T47D (cell line): ENCODE measurements around the gene SEC14L5.

Source experiments
- DNase-seq, 2 experiments: peaks; one replicate each; pipeline versions ENCODE4 v3.0.0 to v3.0.0-alpha.2; 2011 to 2012; ENCODE audit warnings: low read depth in 1 of 2, low spot score in 1 of 2
- JUND ChIP-seq: IDR thresholded peaks from 2 replicates; pipeline ENCODE4 v1.6.1; 2012; ENCODE audit warnings: low read depth
- in situ Hi-C: cut with HindIII; loops from 2 replicates; pipeline ENCODE4 v1.10.0; 2016; ENCODE audit warnings: low sequenced_read_pairs, low pct_unique_long_range_greater_than_20kb

SEC14L5 gene

DNA sequence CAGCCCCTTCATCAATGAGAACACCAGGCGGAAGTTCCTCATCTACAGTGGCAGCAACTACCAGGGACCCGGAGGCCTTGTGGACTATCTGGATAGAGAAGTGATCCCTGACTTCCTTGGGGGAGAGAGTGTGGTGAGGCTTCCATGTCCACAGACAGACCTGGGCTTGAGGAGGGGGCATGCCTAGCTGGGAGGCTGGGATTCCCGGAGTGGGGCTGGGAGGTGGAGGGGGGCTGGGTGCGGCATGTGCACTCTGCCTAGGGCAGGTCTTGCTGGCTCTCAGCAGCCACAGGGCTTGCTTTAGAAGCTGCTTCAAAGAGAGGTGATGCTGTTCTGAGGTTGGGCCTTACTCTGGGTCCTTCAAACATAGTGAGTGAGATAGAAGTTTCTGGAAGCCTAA lies 47.8 kb downstream of the SEC14L5 start:
- no peak for TF ChIP-seq JUND
- no peak for DNase-seq
- in situ Hi-C loops = no loop called here

DNA sequence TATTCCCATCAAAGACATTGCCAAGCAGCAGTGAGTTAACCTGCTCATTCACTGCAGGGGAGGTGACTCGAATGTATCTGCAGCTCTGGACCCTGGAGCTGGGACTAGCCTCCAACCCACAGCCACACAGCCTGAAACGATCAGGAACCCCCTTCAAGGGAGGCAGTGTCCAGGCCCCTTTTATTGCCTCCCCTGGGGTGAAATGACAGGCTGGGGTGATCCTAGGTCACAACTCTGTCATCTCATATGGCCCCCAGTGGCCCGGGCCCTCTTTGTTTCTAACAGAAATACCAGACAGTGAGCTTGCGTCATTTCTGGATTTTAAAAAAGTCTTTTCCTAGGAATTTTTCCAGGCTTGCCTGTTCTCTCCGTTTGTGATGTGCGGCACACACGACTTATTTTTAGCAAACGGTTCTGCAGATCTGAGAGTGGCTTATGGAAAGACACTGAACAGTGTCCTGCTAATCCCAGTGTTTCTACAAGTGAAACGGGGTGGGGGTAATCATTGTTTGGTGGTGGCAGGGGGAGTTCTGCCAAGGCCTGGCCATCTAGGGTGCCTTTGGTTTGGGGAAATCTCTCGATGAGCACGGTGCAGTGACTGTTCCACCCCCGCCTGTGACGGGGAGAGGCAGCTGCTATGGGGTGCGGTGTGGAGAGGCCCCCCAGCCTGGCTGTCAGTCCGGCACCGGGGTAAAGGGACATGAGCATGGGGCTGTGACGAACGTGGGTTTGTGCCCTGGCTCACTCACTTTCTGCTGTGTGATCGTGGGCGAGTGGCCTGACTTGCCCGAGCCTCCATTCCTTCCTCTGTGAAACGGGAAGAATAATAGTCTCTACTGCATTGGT lies 48.4 kb downstream of the SEC14L5 start:
- DNase-seq = no peak
- in situ Hi-C loops = no loop called here

DNA sequence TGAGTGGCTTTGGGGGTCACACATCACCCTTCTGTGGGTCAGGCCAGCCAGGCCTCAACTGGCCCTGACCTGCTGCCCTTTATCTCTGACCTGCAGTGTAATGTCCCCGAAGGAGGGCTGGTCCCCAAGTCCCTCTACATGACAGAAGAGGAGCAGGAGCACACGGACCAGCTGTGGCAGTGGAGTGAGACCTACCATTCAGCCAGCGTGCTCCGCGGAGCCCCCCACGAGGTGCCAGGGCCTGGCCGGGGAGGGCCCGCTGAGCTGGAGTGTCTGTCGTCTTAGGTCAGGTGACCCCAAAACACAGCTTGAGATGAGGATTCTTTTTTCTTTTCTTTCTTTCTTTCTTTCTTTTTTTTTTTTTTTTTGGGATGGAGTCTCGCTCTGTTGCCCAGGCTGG lies 49.1 kb downstream of the SEC14L5 start:
- in situ Hi-C loops = no loop called here
- TF ChIP-seq JUND = no peak
- DNase-seq = no peak

More for the DNA sequence above, 48.4 kb downstream of the SEC14L5 start:
- no peak for TF ChIP-seq JUND

DNA sequence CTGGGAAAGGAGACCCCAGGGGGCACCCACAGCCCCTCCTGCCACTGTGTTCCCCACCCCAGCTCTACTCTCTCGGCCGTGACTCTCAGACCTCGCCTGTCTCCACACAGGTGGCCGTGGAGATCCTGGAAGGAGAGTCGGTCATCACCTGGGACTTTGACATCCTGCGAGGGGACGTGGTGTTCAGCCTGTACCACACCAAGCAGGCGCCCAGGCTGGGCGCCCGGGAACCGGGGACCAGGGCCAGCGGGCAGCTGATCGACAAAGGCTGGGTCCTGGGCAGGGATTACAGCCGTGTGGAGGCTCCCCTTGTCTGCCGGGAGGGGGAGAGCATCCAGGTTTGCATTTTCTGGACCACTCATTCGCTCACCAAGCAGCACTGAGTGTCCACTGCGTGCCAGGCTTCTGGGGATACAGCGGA lies 50.2 kb downstream of the SEC14L5 start:
- in situ Hi-C loops = no loop called here
- no peak for TF ChIP-seq JUND
- no peak for DNase-seq

DNA sequence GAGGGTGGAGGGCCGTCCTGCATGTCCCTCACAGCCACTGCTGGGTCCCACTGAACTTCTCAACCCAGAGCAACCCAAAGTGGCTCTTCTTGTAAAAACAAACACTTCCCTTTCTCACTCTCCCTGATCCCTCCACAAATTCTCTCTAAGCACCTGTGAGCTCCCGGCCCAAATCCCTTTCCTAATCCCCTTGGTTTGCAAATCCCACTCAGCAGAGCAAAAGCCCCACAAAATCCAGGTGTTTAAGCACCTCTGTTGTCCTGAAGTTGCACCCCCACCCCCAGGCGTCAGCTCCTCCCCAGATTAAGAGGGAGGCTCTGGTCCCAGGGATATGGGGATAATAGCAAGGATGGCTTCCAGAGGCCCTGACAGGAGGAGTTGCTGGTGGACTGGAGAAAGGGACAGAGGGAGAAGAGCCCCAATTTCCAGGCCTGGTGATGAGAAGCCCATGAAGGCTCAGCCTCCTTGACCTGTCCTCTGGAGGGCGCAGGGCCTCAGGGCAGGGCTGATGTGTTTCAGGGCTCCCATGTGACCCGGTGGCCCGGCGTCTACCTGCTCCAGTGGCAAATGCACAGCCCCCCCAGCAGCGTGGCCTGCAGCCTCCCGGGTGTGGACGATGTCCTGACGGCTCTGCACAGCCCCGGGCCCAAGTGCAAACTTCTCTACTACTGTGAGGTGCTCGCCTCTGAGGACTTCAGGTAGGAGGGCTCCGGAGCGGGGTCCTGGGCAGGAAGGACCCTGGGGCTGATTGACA lies 52.6 kb downstream of the SEC14L5 start:
- in situ Hi-C loops = no loop called here
- TF ChIP-seq JUND = no peak
- no peak for DNase-seq

DNA sequence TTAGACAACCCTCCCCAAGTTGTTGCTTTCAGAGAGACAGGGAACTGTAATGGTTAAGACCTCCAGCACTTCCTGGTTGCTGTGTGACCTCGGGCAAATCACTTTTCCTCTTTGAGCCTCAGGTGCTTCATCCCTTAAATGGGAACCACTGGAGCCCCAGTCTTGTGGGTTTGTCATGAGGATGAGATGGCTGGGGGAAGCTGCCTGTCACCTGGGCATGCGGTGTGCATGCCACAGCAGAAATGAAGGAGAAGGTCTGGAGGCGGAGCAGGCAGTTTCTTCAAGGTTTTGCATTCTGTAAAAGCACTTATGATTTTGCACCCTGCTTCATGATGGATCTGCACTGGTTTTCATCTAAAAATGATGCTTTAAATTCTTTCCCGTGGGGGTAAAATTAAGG lies 53.5 kb downstream of the SEC14L5 start:
- TF ChIP-seq JUND = no peak
- no peak for DNase-seq
- in situ Hi-C loops = no loop called here

DNA sequence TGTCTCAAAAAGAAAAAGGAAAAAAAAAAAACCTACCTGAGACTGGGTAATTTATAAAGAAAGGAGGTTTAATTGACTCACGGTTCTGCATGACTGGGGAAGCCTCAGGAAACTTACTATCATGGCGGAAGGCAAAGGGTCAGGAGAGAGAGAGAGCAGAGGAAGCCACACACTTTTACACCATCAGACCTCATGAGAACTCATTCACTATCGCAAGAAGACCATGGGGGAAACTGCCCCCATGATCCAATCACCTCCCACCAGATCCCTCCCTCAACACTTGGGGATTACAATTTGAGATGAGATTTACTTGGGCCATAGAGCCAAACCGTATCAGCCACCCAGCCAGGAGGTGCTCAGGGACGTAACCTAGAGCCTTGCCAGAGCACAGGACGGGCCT lies 54.8 kb downstream of the SEC14L5 start:
- TF ChIP-seq JUND = no peak
- no peak for DNase-seq
- in situ Hi-C loops = no loop called here

DNA sequence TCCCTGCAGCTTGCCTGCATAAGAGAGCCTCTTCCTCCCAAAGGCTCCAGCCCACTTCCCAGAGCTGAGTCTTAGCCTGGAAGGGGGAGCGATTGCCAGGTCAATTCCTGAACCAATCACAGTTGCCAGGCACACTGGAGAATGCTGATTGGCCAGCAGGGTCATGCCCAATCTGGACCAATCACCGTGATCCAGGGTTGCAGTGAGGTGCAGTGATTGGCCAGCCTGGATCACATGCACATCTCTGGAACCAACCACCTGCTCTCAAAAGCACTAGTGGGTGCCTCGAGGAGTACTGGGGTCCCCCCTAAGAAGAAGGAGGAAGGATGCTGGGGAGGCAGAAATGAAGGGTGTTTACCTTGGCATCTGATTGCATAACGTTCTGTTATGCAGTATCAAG lies 57.2 kb downstream of the SEC14L5 start:
- peak in 1 of 2 experiments; percentile 12 for DNase-seq
- TF ChIP-seq JUND = no peak
- in situ Hi-C loops = no loop called here

DNA sequence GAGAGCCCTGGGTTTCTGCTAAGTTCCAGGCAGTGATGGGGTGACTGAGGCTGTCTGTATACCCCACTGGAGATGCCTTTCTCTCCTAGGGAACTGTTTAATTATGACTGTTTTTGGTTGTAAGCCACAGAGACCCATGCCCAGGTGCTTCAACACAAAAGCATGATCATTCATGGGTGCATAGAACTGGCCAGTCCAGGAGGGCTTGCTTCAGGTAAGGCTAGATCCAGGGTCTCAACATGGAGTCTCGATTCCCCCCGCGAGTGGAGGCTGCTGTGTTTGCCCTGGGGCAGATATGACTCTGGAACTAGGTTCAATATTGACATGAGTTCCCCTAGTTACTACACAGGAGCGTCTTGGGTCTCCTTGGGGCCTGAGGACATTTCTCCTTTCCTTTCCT lies 57.8 kb downstream of the SEC14L5 start:
- in situ Hi-C loops = no loop called here
- DNase-seq = no peak
- TF ChIP-seq JUND = no peak

DNA sequence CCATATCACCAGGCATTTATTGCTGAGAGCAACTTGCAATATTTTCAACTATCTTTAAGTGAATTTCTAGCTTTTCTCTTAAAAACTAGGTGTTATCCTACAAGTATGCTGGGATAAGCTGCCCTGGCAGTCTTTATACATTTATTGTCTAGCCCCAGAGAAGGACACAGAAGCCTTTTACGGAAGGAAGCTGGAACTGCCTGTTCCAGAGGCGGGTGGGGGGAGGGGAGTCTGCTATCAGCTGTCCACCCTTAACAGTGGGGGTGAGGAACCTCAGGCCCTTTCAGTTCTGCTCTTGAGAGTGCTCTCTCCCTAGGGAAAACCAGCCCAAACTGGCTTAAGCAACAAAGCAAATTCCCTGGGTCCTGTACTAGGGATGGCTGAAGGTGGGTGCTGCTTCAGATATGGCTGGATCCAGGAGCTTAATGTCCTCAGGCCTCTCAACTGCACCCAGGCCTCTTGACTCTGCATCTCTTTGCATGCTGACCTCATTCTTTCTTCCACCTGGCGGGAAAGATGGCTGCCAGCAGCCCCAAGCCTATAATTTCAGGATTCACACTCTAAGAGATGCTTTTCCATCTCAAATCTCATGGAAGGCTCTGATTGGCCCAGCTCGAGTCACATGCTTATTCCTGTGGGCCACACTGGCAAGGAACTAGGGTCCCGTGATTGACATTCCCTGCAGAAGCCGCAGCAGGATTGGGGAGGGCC lies 59.0 kb downstream of the SEC14L5 start:
- no peak for TF ChIP-seq JUND

DNA sequence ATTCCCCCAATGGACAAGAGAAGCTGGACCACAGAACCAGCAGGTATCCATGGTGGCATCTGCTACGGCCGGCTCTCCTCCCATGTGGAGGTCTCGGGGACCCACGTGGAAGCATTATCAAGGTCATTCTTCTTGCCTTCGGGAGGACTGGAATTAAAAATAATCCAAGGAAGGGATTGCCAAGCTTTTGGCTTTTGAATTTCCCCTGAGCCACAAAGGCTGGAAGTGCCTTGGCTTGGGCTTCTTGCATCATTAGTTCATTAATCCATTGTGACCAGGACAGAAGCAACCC lies 59.5 kb downstream of the SEC14L5 start:
- no peak for TF ChIP-seq JUND
- in situ Hi-C loops = no loop called here
- DNase-seq = no peak

More for the DNA sequence above, 59.0 kb downstream of the SEC14L5 start:
- no peak for DNase-seq
- in situ Hi-C loops = no loop called here

DNA sequence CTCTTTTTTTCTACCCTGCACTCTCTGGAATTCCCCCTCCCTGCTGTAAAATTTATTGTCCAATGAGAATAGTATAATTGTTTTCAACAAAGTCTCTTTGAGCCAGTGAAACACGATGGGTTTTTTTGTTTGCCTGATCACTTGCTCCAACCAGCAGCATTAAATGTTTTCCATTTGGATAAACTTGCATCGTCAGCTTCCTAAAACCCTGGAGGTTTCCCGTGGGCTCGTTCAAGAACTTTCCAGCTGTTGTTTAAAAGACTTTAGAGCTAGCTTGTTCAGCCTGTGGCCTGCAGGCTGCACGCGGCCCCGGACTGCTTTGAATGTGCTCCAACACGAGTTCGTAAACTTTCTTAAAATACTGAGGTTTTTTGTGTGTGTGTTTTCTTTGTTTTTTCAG lies 60.7 kb downstream of the SEC14L5 start:
- no peak for DNase-seq
- in situ Hi-C loops = no loop called here
- no peak for TF ChIP-seq JUND

DNA sequence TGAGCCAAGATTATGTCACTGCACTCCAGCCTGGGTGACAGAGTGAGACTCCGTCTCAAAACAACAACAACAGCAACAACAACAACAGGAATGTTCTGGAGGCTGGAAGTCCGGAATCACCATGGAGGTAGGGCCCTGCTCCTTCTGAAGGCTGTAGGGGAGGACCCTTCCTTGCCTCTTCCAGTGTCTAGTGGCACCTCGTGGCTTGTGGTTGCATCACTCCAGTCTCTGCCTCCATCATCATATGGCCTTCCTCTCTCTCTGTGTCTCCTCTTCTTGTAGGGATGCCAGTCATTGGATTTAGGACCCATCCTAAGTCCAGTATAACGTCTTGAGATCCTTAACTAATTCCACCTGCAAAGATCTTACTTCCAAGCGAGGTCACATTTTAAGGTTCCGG lies 61.6 kb downstream of the SEC14L5 start:
- in situ Hi-C loops = no loop called here
- peak in 1 of 2 experiments; percentile 13 for DNase-seq
- TF ChIP-seq JUND = no peak
